Skin epidermis (tissue), 12 donors: Measurements from ENCODE around the gene RXRB.

Experiments used
- H3K27ac ChIP-seq, 21 experiments: fragments of 200-600 bp; sonication (generic) in 11 of 21; one replicate each; pipeline ENCODE4 v1.5.0; 2020; ENCODE audit warnings: mild to moderate bottlenecking in 3 of 21, inconsistent platforms in 2 of 21, moderate library complexity in 2 of 21
- H3K4me3 ChIP-seq, 7 experiments: fragments of 200-600 bp; sonication (generic) in 2 of 7; one replicate each; pipeline ENCODE4 v1.5.0; 2020; ENCODE audit warnings: inconsistent platforms in 2 of 7, mild to moderate bottlenecking in 2 of 7, moderate library complexity in 1 of 7

The RXRB gene

GRCh38 chr6:33213166-33213988 is 12.9 kb upstream of the RXRB start:
- peak overlapping the region in 10 of 21 experiments; percentile 1 to 72 (median 42) for H3K27ac ChIP-seq
- peak overlapping the region; percentile 18 to 43 (median 32) for H3K4me3 ChIP-seq

GRCh38 chr6:33212857-33213165 is 12.3 kb upstream of the RXRB start:
- Histone ChIP-seq H3K4me3 (peak overlapping the region; percentile 18 to 43 (median 32)), H3K27ac (peak overlapping the region in 9 of 21 experiments; percentile 1 to 72 (median 45))

- Histone ChIP-seq H3K4me3 (no peak overlapping the region), H3K27ac (no peak overlapping the region)
These were observed 11.4 kb upstream of the RXRB start for GRCh38 chr6:33211666-33212422.

- Histone ChIP-seq H3K4me3 (no peak overlapping the region), H3K27ac (no peak overlapping the region)
These were observed 10.7 kb upstream of the RXRB start for GRCh38 chr6:33211136-33211535.

GRCh38 chr6:33209856-33210255 is 9.4 kb upstream of the RXRB start:
- Histone ChIP-seq H3K4me3 (no peak overlapping the region), H3K27ac (no peak overlapping the region)

- H3K4me3 ChIP-seq: peak within 1 kb of the TSS; percentile 53 to 90 (median 68)
- peak within 1 kb of the TSS; percentile 85 to 99 (median 95) for H3K27ac ChIP-seq
These were observed 7.9 kb upstream of the RXRB start, which contains the start of gene RING1 for GRCh38 chr6:33208091-33208967. Gene RING1, plus strand, starts transcription at chr6:33208500. Its CDS starts 323 bp downstream, at chr6:33208823.

- Histone ChIP-seq H3K4me3 (peak overlapping the region; percentile 53 to 90 (median 68)), H3K27ac (peak overlapping the region; percentile 85 to 99 (median 95))
These were observed 7.2 kb upstream of the RXRB start for GRCh38 chr6:33207552-33208090.

- H3K4me3 ChIP-seq: peak overlapping the region in 6 of 7 experiments; percentile 53 to 90 (median 71)
- peak overlapping the region in 17 of 21 experiments; percentile 85 to 99 (median 95) for H3K27ac ChIP-seq
These were observed 6.5 kb upstream of the RXRB start for GRCh38 chr6:33206864-33207551.

- Histone ChIP-seq H3K4me3 (no peak overlapping the region), H3K27ac (peak overlapping the region in 6 of 21 experiments; percentile 0 to 98 (median 10))
These were observed 5.8 kb upstream of the RXRB start for GRCh38 chr6:33206027-33206863.

- Histone ChIP-seq H3K27ac (peak overlapping the region in 19 of 21 experiments; percentile 50 to 94 (median 81)), H3K4me3 (peak overlapping the region; percentile 47 to 74 (median 61))
These were observed 4.9 kb upstream of the RXRB start for GRCh38 chr6:33205191-33206026.

- Histone ChIP-seq H3K4me3 (peak within 1 kb of the TSS; percentile 47 to 74 (median 61)), H3K27ac (peak within 1 kb of the TSS; percentile 50 to 94 (median 79))
These were observed 4.1 kb upstream of the RXRB start, which contains the start of gene HSD17B8 for GRCh38 chr6:33204415-33205190. Gene HSD17B8, plus strand, starts transcription at chr6:33204655. Its CDS starts 14 bp downstream, at chr6:33204669.

GRCh38 chr6:33204165-33204414 is 3.6 kb upstream of the RXRB start:
- Histone ChIP-seq H3K4me3 (peak overlapping the region in 4 of 7 experiments; percentile 47 to 74 (median 61)), H3K27ac (peak overlapping the region in 8 of 21 experiments; percentile 5 to 90 (median 78))

GRCh38 chr6:33203443-33204164 is 3.1 kb upstream of the RXRB start:
- H3K4me3 ChIP-seq: no peak overlapping the region

GRCh38 chr6:33202799-33203198 is 2.3 kb upstream of the RXRB start:
- H3K4me3 ChIP-seq: no peak overlapping the region
- H3K27ac ChIP-seq: peak overlapping the region in 3 of 21 experiments; percentile 2 to 23 (median 6)

More at GRCh38 chr6:33203443-33204164, 3.1 kb upstream of the RXRB start:
- H3K27ac ChIP-seq: peak overlapping the region in 3 of 21 experiments; percentile 5 to 90 (median 78)

GRCh38 chr6:33201935-33202334 is 1.5 kb upstream of the RXRB start:
- Histone ChIP-seq H3K4me3 (peak overlapping the region; percentile 62 to 95 (median 84)), H3K27ac (peak overlapping the region in 3 of 21 experiments; percentile 99)
